Measurements from ENCODE around the gene UBIAD1.

Gene UBIAD1

DNA sequence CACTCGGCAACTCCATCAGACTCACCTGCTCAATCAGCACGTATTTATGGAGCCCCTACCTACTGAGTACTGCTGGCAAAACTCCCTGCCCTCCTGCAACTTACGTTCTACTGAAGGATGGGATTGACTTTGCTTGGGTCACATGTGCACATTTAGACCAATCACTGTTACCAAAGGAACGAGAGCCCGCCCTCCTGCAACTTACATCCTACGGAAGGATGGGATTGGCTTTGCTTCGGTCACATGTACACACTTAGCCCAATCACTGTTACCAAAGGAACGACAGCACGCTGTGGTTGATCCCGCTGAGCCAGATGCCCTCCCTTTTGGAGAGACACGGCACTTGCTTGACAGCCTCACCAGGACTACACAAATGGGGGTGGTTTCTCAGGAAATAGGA, 46.0 kb downstream of the UBIAD1 start:
- TF ChIP-seq POLR2AphosphoS5 (IDR thresholded peaks at IDR 0.05; ENCODE audit: low read depth, low read length) (no peak), SIN3A (IDR thresholded peaks at IDR 0.05; ENCODE audit: borderline replicate concordance, insufficient read depth, low read length) (no peak), TAF1 (IDR thresholded peaks at IDR 0.05; ENCODE audit: borderline replicate concordance, insufficient read depth, low read length) (no peak), FOXP2 (optimal IDR thresholded peaks at IDR 0.05; ENCODE audit: borderline replicate concordance, extremely low read depth, extremely low read length, insufficient read depth) (no peak)
- TF ChIP-seq, protein P1, sequence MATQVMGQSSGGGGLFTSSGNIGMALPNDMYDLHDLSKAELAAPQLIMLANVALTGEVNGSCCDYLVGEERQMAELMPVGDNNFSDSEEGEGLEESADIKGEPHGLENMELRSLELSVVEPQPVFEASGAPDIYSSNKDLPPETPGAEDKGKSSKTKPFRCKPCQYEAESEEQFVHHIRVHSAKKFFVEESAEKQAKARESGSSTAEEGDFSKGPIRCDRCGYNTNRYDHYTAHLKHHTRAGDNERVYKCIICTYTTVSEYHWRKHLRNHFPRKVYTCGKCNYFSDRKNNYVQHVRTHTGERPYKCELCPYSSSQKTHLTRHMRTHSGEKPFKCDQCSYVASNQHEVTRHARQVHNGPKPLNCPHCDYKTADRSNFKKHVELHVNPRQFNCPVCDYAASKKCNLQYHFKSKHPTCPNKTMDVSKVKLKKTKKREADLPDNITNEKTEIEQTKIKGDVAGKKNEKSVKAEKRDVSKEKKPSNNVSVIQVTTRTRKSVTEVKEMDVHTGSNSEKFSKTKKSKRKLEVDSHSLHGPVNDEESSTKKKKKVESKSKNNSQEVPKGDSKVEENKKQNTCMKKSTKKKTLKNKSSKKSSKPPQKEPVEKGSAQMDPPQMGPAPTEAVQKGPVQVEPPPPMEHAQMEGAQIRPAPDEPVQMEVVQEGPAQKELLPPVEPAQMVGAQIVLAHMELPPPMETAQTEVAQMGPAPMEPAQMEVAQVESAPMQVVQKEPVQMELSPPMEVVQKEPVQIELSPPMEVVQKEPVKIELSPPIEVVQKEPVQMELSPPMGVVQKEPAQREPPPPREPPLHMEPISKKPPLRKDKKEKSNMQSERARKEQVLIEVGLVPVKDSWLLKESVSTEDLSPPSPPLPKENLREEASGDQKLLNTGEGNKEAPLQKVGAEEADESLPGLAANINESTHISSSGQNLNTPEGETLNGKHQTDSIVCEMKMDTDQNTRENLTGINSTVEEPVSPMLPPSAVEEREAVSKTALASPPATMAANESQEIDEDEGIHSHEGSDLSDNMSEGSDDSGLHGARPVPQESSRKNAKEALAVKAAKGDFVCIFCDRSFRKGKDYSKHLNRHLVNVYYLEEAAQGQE (IDR thresholded peaks at IDR 0.05; ENCODE audit: insufficient read depth in 1 of 2, low read depth in 2 of 2, low read length in 2 of 2): no peak

DNA sequence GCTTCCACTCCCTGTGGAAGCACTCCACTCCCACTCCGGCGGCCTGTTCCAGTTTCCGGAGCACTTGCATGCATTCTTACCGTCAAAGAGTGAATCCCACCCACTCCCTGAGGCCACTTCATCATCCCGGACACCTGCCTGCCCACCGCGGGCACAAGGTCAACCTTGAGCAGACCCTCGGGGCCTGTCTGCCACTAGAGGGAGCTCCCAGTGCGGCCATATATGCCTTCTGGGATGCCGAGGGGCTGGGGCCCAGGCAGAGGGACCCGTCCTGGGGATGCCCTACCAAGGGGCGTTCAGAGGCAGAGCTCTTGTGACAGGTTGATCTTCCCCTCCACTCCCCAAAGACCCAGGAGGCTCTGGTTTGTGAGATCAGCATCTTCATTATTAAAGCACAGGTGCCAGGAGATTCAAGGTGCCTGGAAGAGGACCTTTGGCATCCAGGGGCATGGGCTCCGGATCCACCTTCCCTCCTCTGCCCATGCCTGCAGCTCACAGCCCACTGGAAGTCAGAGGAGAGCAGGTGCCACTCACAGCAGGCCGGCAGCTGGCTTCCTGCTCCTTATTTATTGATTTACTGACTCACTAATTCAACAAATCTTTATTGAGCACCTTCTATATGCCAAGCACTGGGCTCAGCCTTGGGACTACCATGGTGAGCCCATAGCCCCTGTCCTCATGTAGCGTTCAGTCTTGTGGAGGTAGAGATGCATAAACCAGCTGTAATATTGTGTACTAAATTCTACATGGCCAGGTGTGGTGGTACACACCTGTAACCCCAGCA, 47.3 kb downstream of the UBIAD1 start:
- TF ChIP-seq TAF1 (IDR thresholded peaks at IDR 0.05; ENCODE audit: borderline replicate concordance, insufficient read depth, low read length) (no peak), FOXP2 (optimal IDR thresholded peaks at IDR 0.05; ENCODE audit: borderline replicate concordance, extremely low read depth, extremely low read length, insufficient read depth) (no peak), SIN3A (IDR thresholded peaks at IDR 0.05; ENCODE audit: borderline replicate concordance, insufficient read depth, low read length) (no peak)
- TF ChIP-seq, protein P1 (IDR thresholded peaks at IDR 0.05; ENCODE audit: insufficient read depth in 1 of 2, low read depth in 2 of 2, low read length in 2 of 2): no peak

DNA sequence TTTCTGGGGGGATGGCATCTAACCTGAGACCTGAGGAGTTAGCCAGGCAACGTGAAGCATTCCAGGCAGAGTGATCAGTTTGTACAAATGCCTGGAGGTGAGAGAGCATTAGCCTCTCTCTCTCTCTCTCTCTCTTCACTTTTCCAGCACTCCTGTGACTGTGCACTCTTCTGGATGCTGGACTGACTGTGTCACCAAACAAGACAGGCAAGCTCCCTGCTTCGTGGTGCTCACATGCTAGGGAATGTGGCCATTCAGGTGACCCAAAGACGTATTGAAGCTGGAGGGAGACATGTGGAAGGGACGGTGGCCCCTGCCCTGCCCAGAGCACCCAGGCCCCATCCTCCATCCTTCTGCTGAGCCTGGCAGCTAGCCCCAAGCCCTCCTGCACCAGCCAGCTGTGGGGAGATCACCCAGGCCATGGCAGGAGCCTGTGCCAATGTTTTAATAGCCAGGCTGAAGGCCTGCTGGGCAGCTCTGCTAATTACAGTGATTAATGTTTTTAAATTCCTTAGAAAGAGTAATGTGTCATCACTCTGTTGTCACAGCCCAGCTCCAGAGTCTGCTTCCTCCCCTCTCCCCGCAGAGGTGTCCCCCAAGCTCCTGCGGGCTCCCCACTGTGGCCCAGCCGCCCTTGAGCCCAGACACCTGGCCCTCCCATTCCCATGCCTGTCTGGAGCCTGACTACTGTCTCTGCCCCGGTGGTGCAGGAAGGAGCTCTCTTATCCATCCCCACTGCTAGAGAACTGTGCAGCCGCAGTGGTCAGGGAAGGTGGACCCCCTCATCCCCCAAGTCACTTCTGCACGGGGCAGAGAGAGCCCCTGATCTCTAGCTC, 48.9 kb downstream of the UBIAD1 start:
- TF ChIP-seq TAF1 (IDR thresholded peaks at IDR 0.05; ENCODE audit: borderline replicate concordance, insufficient read depth, low read length) (no peak), FOXP2 (optimal IDR thresholded peaks at IDR 0.05; ENCODE audit: borderline replicate concordance, extremely low read depth, extremely low read length, insufficient read depth) (no peak), SIN3A (IDR thresholded peaks at IDR 0.05; ENCODE audit: borderline replicate concordance, insufficient read depth, low read length) (no peak), POLR2AphosphoS5 (IDR thresholded peaks at IDR 0.05; ENCODE audit: low read depth, low read length) (no peak)
- TF ChIP-seq, protein P1 (IDR thresholded peaks at IDR 0.05; ENCODE audit: insufficient read depth in 1 of 2, low read depth in 2 of 2, low read length in 2 of 2): no peak

DNA sequence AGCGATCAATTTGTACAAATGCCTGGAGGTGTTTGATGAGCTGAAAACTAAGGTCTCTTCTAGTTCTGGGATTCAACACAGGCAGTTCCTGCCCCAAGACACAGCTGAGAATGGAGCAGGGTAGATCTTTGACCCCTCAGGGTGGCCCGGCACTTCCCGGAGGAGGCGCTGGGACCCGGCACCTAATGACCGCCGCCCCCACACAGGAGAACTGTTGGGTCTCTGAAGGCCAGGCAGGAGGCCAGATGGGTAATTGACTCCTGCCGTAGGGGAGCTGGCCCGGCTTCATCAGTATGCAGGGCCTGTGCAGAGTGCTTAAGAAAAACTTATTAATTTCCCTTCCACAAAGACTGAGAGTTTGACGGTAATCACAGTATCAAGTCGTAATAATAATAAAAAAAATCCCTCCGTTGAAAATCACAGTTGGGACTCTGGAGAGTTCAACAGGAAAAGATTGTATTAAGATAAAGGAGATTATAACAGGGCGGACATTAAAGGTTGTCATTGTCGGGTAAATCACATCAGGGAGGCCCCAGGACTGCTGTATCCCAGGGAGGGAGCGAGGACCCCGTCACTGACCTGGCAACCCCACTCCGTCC, 51.7 kb downstream of the UBIAD1 start:
- TF ChIP-seq TAF1 (IDR thresholded peaks at IDR 0.05; ENCODE audit: borderline replicate concordance, insufficient read depth, low read length): no peak

DNA sequence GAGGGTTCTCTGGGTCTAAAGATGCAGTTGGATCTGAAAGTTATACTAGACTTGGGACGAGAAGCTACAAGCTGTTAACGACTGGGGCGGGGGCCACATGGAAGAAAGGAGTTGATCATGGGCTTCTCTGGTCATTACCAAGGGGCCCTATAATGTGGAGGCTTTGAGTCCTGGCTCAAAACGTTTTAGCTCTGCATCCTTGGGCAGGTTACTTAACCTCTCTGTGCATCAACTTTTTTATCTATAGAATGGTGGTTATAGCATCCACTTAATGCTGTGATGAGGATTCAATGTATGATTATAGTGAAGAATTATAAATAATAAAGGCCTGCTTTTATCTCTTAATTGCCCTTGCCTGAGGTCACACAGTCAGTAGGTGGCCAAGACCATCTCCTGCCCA, 53.1 kb downstream of the UBIAD1 start:
- TF ChIP-seq POLR2AphosphoS5 (IDR thresholded peaks at IDR 0.05; ENCODE audit: low read depth, low read length) (no peak), SIN3A (IDR thresholded peaks at IDR 0.05; ENCODE audit: borderline replicate concordance, insufficient read depth, low read length) (no peak), TAF1 (IDR thresholded peaks at IDR 0.05; ENCODE audit: borderline replicate concordance, insufficient read depth, low read length) (no peak), FOXP2 (optimal IDR thresholded peaks at IDR 0.05; ENCODE audit: borderline replicate concordance, extremely low read depth, extremely low read length, insufficient read depth) (no peak)
- TF ChIP-seq, protein P1 (IDR thresholded peaks at IDR 0.05; ENCODE audit: insufficient read depth in 1 of 2, low read depth in 2 of 2, low read length in 2 of 2): no peak
